ENCODE data around the gene UNC5C. TPM values are rescaled to one million over a fixed set of nuclear protein-coding genes. Genes with fewer than 3 reads are reported as not detected.

The UNC5C gene
- total and polyA plus RNA-seq, 2 donors from 2014 or later, result 0.84 to 3.1 TPM

- intact Hi-C loops (cut with DNase I), result no loop called here
- TF ChIP-seq, protein P1, sequence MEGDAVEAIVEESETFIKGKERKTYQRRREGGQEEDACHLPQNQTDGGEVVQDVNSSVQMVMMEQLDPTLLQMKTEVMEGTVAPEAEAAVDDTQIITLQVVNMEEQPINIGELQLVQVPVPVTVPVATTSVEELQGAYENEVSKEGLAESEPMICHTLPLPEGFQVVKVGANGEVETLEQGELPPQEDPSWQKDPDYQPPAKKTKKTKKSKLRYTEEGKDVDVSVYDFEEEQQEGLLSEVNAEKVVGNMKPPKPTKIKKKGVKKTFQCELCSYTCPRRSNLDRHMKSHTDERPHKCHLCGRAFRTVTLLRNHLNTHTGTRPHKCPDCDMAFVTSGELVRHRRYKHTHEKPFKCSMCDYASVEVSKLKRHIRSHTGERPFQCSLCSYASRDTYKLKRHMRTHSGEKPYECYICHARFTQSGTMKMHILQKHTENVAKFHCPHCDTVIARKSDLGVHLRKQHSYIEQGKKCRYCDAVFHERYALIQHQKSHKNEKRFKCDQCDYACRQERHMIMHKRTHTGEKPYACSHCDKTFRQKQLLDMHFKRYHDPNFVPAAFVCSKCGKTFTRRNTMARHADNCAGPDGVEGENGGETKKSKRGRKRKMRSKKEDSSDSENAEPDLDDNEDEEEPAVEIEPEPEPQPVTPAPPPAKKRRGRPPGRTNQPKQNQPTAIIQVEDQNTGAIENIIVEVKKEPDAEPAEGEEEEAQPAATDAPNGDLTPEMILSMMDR (IDR thresholded peaks at IDR 0.05; ENCODE audit: borderline replicate concordance, extremely low read depth, insufficient read depth), result no peak
- no peak for DNase-seq
- H3K4me3 ChIP-seq (ENCODE audit: low read length in 3 of 3), result no peak overlapping the region
- no peaks in the 10 kb centered on the region for H3K4me1 ChIP-seq (ENCODE audit: control insufficient read depth in 2 of 3, insufficient read depth in 2 of 3, low read depth in 1 of 3, low read length in 3 of 3)
- FAIRE-seq, result no peak
- no peaks in the 10 kb centered on the region for H3K27me3 ChIP-seq (ENCODE audit: control insufficient read depth, insufficient read depth, low read length)
- no peaks in the 10 kb centered on the region for H3K36me3 ChIP-seq (ENCODE audit: control insufficient read depth in 2 of 3, insufficient read depth in 3 of 3, low read length in 3 of 3)
- no peak overlapping the region for H3K9ac ChIP-seq (ENCODE audit: low read length in 3 of 3)
- H3K9me3 ChIP-seq (ENCODE audit: control insufficient read depth in 2 of 3, insufficient read depth in 1 of 3, low read length in 3 of 3), result peaks cover 0 to 3% (median 0%) of the 10 kb centered on the region in 3 donors
- no peak overlapping the region for H3K27ac ChIP-seq (ENCODE audit: low read depth in 2 of 2, low read length in 2 of 2)
These were observed 264.1 kb downstream of the UNC5C start for GRCh38 chr4:95284655-95285054.

DNA sequence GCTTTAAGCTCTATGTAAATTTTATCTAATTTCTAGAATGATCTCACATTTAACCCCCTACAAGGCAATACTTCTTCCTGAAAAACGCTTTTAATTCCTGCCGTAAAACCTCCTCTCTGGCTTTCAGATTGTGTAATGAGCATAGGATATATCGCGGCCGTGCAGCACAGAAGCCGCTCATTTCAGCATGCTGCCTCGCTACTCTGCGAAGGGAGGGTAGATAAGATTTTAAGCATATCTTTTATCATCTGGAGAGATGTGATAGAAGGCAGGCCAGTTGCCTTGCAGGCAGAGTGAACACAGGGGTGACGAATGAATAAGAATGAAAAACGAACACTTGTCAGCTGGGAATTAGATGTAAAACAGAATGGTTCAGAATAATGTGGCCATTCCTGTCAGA is 265.5 kb downstream of the UNC5C start:
- TF ChIP-seq, protein P1 (IDR thresholded peaks at IDR 0.05; ENCODE audit: borderline replicate concordance, extremely low read depth, insufficient read depth), result no peak
- no peak overlapping the region for H3K9ac ChIP-seq (ENCODE audit: low read length in 3 of 3)
- no peaks in the 10 kb centered on the region for H3K27me3 ChIP-seq (ENCODE audit: control insufficient read depth, insufficient read depth, low read length)
- no peak overlapping the region for H3K4me3 ChIP-seq (ENCODE audit: low read length in 3 of 3)
- FAIRE-seq, result no peak
- H3K4me1 ChIP-seq (ENCODE audit: control insufficient read depth in 2 of 3, insufficient read depth in 2 of 3, low read depth in 1 of 3, low read length in 3 of 3), result no peaks in the 10 kb centered on the region
- DNase-seq, result no peak
- peaks cover 0 to under 1% (median 0%) of the 10 kb centered on the region in 3 donors for H3K9me3 ChIP-seq (ENCODE audit: control insufficient read depth in 2 of 3, insufficient read depth in 1 of 3, low read length in 3 of 3)
- H3K27ac ChIP-seq (ENCODE audit: low read depth in 2 of 2, low read length in 2 of 2), result no peak overlapping the region
- intact Hi-C loops (cut with DNase I), result no loop called here
- H3K36me3 ChIP-seq (ENCODE audit: control insufficient read depth in 2 of 3, insufficient read depth in 3 of 3, low read length in 3 of 3), result no peaks in the 10 kb centered on the region

DNA sequence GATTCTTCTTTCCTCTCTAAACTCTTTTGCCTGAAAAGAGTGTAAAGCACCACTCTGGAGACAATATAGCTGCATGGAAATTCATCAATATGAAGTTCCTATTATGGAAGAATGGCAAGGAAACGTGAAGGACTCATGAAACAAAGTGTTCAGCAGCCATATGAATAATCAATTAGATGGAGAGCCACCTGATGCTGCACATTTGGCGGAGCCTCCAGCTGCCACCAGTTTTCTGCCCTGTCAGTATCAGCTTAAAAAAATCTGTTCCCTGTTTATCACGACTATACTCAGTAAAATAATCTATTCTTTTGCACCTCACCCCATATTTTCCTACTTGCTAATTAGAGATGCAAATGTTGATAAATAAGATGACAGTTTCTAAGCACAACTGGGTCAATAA is 276.0 kb downstream of the UNC5C start:
- Histone ChIP-seq H3K4me3 (ENCODE audit: low read length in 3 of 3) (no peak overlapping the region), H3K4me1 (ENCODE audit: control insufficient read depth in 2 of 3, insufficient read depth in 2 of 3, low read depth in 1 of 3, low read length in 3 of 3) (peaks cover 0 to 2% (median 0%) of the 10 kb centered on the region in 3 donors), H3K36me3 (ENCODE audit: control insufficient read depth in 2 of 3, insufficient read depth in 3 of 3, low read length in 3 of 3) (no peaks in the 10 kb centered on the region), H3K9me3 (ENCODE audit: control insufficient read depth in 2 of 3, insufficient read depth in 1 of 3, low read length in 3 of 3) (no peaks in the 10 kb centered on the region), H3K9ac (ENCODE audit: low read length in 3 of 3) (no peak overlapping the region), H3K27ac (ENCODE audit: low read depth in 2 of 2, low read length in 2 of 2) (no peak overlapping the region), H3K27me3 (ENCODE audit: control insufficient read depth, insufficient read depth, low read length) (no peaks in the 10 kb centered on the region)
- DNase-seq (no peak), FAIRE-seq (no peak)
- TF ChIP-seq, protein P1 (IDR thresholded peaks at IDR 0.05; ENCODE audit: borderline replicate concordance, extremely low read depth, insufficient read depth), result no peak
- intact Hi-C loops (cut with DNase I), result no loop called here

- no peak for DNase-seq
- TF ChIP-seq, protein P1 (IDR thresholded peaks at IDR 0.05; ENCODE audit: borderline replicate concordance, extremely low read depth, insufficient read depth), result no peak
- Histone ChIP-seq H3K4me1 (ENCODE audit: control insufficient read depth in 2 of 3, insufficient read depth in 2 of 3, low read depth in 1 of 3, low read length in 3 of 3) (peaks cover 0 to 2% (median 0%) of the 10 kb centered on the region in 3 donors), H3K36me3 (ENCODE audit: control insufficient read depth in 2 of 3, insufficient read depth in 3 of 3, low read length in 3 of 3) (no peaks in the 10 kb centered on the region), H3K9me3 (ENCODE audit: control insufficient read depth in 2 of 3, insufficient read depth in 1 of 3, low read length in 3 of 3) (no peaks in the 10 kb centered on the region), H3K9ac (ENCODE audit: low read length in 3 of 3) (no peak overlapping the region), H3K4me3 (ENCODE audit: low read length in 3 of 3) (no peak overlapping the region), H3K27ac (ENCODE audit: low read depth in 2 of 2, low read length in 2 of 2) (no peak overlapping the region), H3K27me3 (ENCODE audit: control insufficient read depth, insufficient read depth, low read length) (no peaks in the 10 kb centered on the region)
- intact Hi-C loops (cut with DNase I), result no loop called here
- FAIRE-seq, result no peak
These were observed 276.7 kb downstream of the UNC5C start for GRCh38 chr4:95272036-95272435.
